K562 (cell line): ENCODE measurements around the gene RNASEH1. TPM values are rescaled to one million over a fixed set of nuclear protein-coding genes. Genes with fewer than 3 reads are reported as not detected.

Source experiments
- CGGBP1 ChIP-seq: fragments of 250-450 bp; sonication (Bioruptor Pico); IDR thresholded peaks from 2 replicates; pipeline ENCODE4 v1.9.0; 2021; ENCODE audit warnings: mild to moderate bottlenecking
- ETS1 ChIP-seq: conservative IDR thresholded peaks from 2 replicates; pipeline ENCODE4 v1.6.1; 2011; ENCODE audit warnings: low read depth, mild to moderate bottlenecking, low read length; ENCODE audit not compliant: control insufficient read depth
- EWSR1 ChIP-seq: fragments of 450-650 bp; IDR thresholded peaks from 2 replicates; pipeline ENCODE4 v1.6.1; 2018; ENCODE audit warnings: borderline replicate concordance, mild to moderate bottlenecking, low read depth, moderate library complexity; ENCODE audit not compliant: partially characterized antibody
- HCFC1 ChIP-seq: IDR thresholded peaks from 2 replicates; pipeline ENCODE4 v1.6.1; 2012; ENCODE audit warnings: low read depth, low read length, improper control_type of control experiment
- HIVEP1 ChIP-seq: fragments of 250-450 bp; sonication (Bioruptor Pico); IDR thresholded peaks from 2 replicates; pipeline ENCODE4 v1.4.0; 2020; ENCODE audit warnings: mild to moderate bottlenecking
- HMGXB4 ChIP-seq: sonication (generic); formaldehyde crosslinking; IDR thresholded peaks from 2 replicates; pipeline ENCODE4 v1.8.1; 2023; ENCODE audit warnings: mild to moderate bottlenecking, missing genetic modification reagents
- IRF2 ChIP-seq: sonication (generic); formaldehyde crosslinking; IDR thresholded peaks from 2 replicates; pipeline ENCODE4 v1.8.1; 2022; ENCODE audit warnings: mild to moderate bottlenecking, missing genetic modification reagents
- KDM2B ChIP-seq: fragments of 250-450 bp; sonication (Bioruptor Pico); IDR thresholded peaks from 2 replicates; pipeline ENCODE4 v1.8.0; 2021; ENCODE audit warnings: mild to moderate bottlenecking, moderate library complexity
- LARP7 ChIP-seq: fragments of 450-650 bp; IDR thresholded peaks from 2 replicates; pipeline ENCODE4 v1.6.1; 2016
- MTA3 ChIP-seq: fragments of 450-650 bp; formaldehyde crosslinking; IDR thresholded peaks from 2 replicates; pipeline ENCODE4 v1.6.1; 2017; ENCODE audit warnings: mild to moderate bottlenecking, borderline replicate concordance
- NR2C2 ChIP-seq, 2 experiments: fragments of 200-800 bp in 1 of 2; sonication (Bioruptor generic) in 1 of 2; sonication (generic) in 1 of 2; formaldehyde crosslinking in 1 of 2; IDR thresholded peaks; 2 replicates each; pipeline versions ENCODE4 v1.6.1 to v1.8.0; 2016 to 2022; ENCODE audit warnings: mild to moderate bottlenecking in 1 of 2, missing compliant biosample characterization in 1 of 2, missing genetic modification characterization in 1 of 2, missing genetic modification reagents in 1 of 2
- PHF21A ChIP-seq: fragments of 450-650 bp; IDR thresholded peaks from 2 replicates; pipeline ENCODE4 v1.6.1; 2017; ENCODE audit warnings: low read depth, borderline replicate concordance
- POLR2G ChIP-seq: fragments of 200-400 bp; formaldehyde crosslinking; IDR thresholded peaks from 2 replicates; pipeline ENCODE4 v1.6.1; 2017; ENCODE audit warnings: low read depth, mild to moderate bottlenecking, antibody characterized with exemption, low read length, moderate library complexity
- PRMT5 ChIP-seq: sonication (generic); formaldehyde crosslinking; IDR thresholded peaks from 2 replicates; pipeline ENCODE4 v1.5.0; 2020; ENCODE audit warnings: missing genetic modification reagents
- SMC3 ChIP-seq: conservative IDR thresholded peaks from 2 replicates; pipeline ENCODE4 v1.6.1; 2011; ENCODE audit warnings: low read depth, low read length, improper control_type of control experiment; ENCODE audit not compliant: insufficient read depth
- SNAPC5 ChIP-seq: fragments of 250-450 bp; sonication (Bioruptor Pico); IDR thresholded peaks from 2 replicates; pipeline ENCODE4 v1.8.0; 2021; ENCODE audit warnings: moderate library complexity, mild to moderate bottlenecking, inconsistent platforms
- SPI1 ChIP-seq: IDR thresholded peaks from 2 replicates; pipeline ENCODE4 v1.6.1; 2011; ENCODE audit warnings: low read depth, low read length, control low read depth, borderline replicate concordance
- ZBTB26 ChIP-seq: fragments of 450-650 bp; formaldehyde crosslinking; IDR thresholded peaks from 2 replicates; pipeline ENCODE4 v1.4.0; 2022; ENCODE audit warnings: missing genetic modification characterization
- ZKSCAN3 ChIP-seq: fragments of 250-450 bp; sonication (Bioruptor Pico); IDR thresholded peaks from 2 replicates; pipeline ENCODE4 v1.4.0; 2020
- ZNF197 ChIP-seq: fragments of 200-800 bp; sonication (Bioruptor generic); IDR thresholded peaks from 2 replicates; pipeline ENCODE4 v1.6.1; 2016; ENCODE audit warnings: low read depth, missing genetic modification characterization, missing compliant biosample characterization
- polyA plus RNA-seq, 8 experiments: library from polyadenylated mRNA; depleted of rRNA in 4 of 8; stranded (reverse) in 5 of 8; unstranded in 3 of 8; fragments of >200 nt; fragmentation: Nextera tagmentation in 2 of 8; fragmentation: Illumina TruSeq in 1 of 8; extraction: Ambion mirVana in 2 of 8; extraction: Trizol in 1 of 8; gene quantifications; 2 replicates each; pipeline versions ENCODE4 v1.2.1 to v1.2.3, GENCODE V29; 2011 to 2014; ENCODE audit warnings: inconsistent platforms in 1 of 8, missing spikeins in 1 of 8
- total RNA-seq, 7 experiments: library from RNA; depleted of rRNA in 6 of 7; stranded (reverse); fragments of >200 nt in 6 of 7; fragmentation: Illumina TruSeq in 2 of 7; extraction: Trizol in 2 of 7; gene quantifications; 2 replicates each; pipeline versions ENCODE4 v1.2.1 to v1.2.3, GENCODE V29; 2011 to 2021; ENCODE audit warnings: low replicate concordance in 1 of 7

Gene RNASEH1
- total and polyA plus RNA-seq, 9 of the 15 experiments (the other 6 are each of a cell fraction or from before 2014, with no cell fraction given): 25.7 to 47.5 (median 42.8) TPM

- TF ChIP-seq ZBTB26 (CRISPR knock-in tag) (no peak), NR2C2 (CRISPR knock-in tag; IDR thresholded peaks at IDR 0.05) (no peak), NR2C2 (tag; IDR thresholded peaks at IDR 0.05) (0 out of 2 replicates have a peak, but pooled peaks have one; percentile 10), ZNF197 (CRISPR knock-in tag) (no peak), LARP7 (no peak), MTA3 (no peak), EWSR1 (no peak), HMGXB4 (no peak), IRF2 (CRISPR knock-in tag) (no peak), SPI1 (peak; percentile 2; the same call in 1 of the 2 replicates), PRMT5 (CRISPR knock-in tag) (no peak), PHF21A (peak; percentile 94), HIVEP1 (CRISPR knock-in tag) (no peak), KDM2B (CRISPR knock-in tag) (peak; percentile 74; the same call in 1 of the 2 replicates), CGGBP1 (CRISPR knock-in tag) (no peak), ETS1 (peak; percentile 47; the same call in 1 of the 2 replicates), SNAPC5 (no peak), SMC3 (0 out of 2 replicates have a peak, but pooled peaks have one; percentile 11), HCFC1 (no peak), ZKSCAN3 (no peak), POLR2G (peak; percentile 86)
Observed at GRCh38 chr2:3594493-3595281, 36.6 kb upstream of the RNASEH1 start, which contains the start of gene COLEC11 (continued).
